HG02642 (cell line): ENCODE results near the gene PIK3C2A.

Experiments used
- ATAC-seq: cut with Tn5 transposase; IDR thresholded peaks from one replicate; pipeline ENCODE4 v1.9.1; 2021; ENCODE audit warnings: mild to moderate bottlenecking; ENCODE audit not compliant: unreplicated experiment, poor library complexity

PIK3C2A gene

GRCh38 chr11:17162376-17162775 is 45.4 kb downstream of the PIK3C2A start:
- ATAC-seq = no peak

- ATAC-seq = no peak
Measured at GRCh38 chr11:17161515-17161914, 46.3 kb downstream of the PIK3C2A start.

GRCh38 chr11:17159441-17159840 is 48.3 kb downstream of the PIK3C2A start:
- no peak for ATAC-seq
